ENCODE measurements around the gene EDEM1. TPM values are rescaled to one million over a fixed set of nuclear protein-coding genes. Genes with fewer than 3 reads are reported as not detected.
A peak's percentile ranks its signal among the peaks of the same experiment; 100 is the strongest.

The EDEM1 gene
- total RNA-seq, 1 experiment from 2014 or later = 51.3 TPM

DNA sequence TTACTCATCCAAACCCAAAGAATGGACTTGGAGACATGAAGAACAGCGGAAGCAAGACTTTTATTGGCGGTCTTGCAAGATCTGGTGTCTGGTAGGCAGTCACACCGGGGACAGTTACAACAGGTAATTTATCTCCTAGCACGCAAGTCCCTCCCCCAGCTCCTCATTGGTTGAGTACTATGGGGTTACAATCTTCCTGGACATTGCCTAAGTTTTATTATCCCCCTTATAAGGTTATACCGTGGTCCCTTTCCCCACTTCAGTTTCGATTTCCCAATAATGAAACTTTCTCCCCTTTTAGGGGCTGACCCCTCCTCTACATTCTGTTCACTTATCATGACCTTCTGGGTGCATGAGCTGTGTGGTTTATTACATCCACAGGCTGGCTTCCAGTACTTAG is 46.7 kb upstream of the EDEM1 start:
- no peak overlapping the region for H3K4me3 ChIP-seq (ENCODE audit: low read depth, low read length)
- no peak overlapping the region for H3K4me3 Mint-ChIP-seq (ENCODE audit: unreplicated experiment)
- no peaks in the 10 kb centered on the region for H3K27me3 ChIP-seq (replicated peaks; ENCODE audit: control insufficient read depth, insufficient read depth, low read length)
- no TSS peak for BruUV-seq (replicated peaks)
- no peaks in the 10 kb centered on the region for H3K9me3 Mint-ChIP-seq (ENCODE audit: unreplicated experiment)
- intact Hi-C loops (cut with micrococcal nuclease; ENCODE audit: unreplicated experiment) = no loop called here
- H3K9me3 ChIP-seq = no peaks in the 10 kb centered on the region
- peaks cover 35% of the 10 kb centered on the region for H3K4me1 ChIP-seq
- POLR2A ChIA-PET = no interaction called here
- peaks cover 17% of the 10 kb centered on the region for H3K36me3 Mint-ChIP-seq (ENCODE audit: insufficient read depth, unreplicated experiment)
- H3K27me3 Mint-ChIP-seq (ENCODE audit: insufficient read depth, unreplicated experiment) = no peaks in the 10 kb centered on the region
- no peaks in the 10 kb centered on the region for H3K36me3 ChIP-seq (ENCODE audit: control insufficient read depth, insufficient read depth, low read length)
- CTCF ChIA-PET = no interaction called here
- H3K4me1 Mint-ChIP-seq (ENCODE audit: low read depth, unreplicated experiment) = peaks cover 36% of the 10 kb centered on the region
- no peak for DNase-seq
- no peak for TF ChIP-seq CTCF (IDR thresholded peaks at IDR 0.05; ENCODE audit: insufficient read depth in 1 of 2, low read depth in 1 of 2, low read length in 1 of 2, severe bottlenecking in 1 of 2, unreplicated experiment in 1 of 2)
- peak overlapping the region; percentile 30 for H3K27ac Mint-ChIP-seq (ENCODE audit: unreplicated experiment)

DNA sequence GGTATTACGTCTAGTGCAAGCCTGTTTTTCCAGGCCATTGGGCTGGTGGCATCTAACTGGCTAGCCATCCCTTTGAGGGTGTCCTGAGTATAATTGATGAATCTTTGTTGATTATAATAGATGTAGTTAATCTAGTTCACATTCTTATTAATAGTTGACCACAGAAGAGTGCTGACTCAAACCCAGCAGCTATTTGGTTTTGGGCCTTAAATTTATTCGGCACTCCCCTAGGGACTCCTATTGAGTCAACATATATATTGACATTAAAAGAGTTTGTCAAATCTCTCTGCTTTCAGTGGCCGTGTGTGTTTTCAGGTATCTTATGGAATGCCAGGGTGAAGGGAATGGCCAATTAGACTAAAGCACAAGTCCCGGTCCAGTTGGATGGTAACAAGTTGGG is 45.7 kb upstream of the EDEM1 start:
- peaks cover 38% of the 10 kb centered on the region for H3K4me1 Mint-ChIP-seq (ENCODE audit: low read depth, unreplicated experiment)
- no peaks in the 10 kb centered on the region for H3K27me3 ChIP-seq (replicated peaks; ENCODE audit: control insufficient read depth, insufficient read depth, low read length)
- no peaks in the 10 kb centered on the region for H3K9me3 Mint-ChIP-seq (ENCODE audit: unreplicated experiment)
- intact Hi-C loops (cut with micrococcal nuclease; ENCODE audit: unreplicated experiment) = no loop called here
- H3K36me3 Mint-ChIP-seq (ENCODE audit: insufficient read depth, unreplicated experiment) = peaks cover 17% of the 10 kb centered on the region
- H3K9me3 ChIP-seq = no peaks in the 10 kb centered on the region
- no peak for DNase-seq
- H3K4me3 ChIP-seq (ENCODE audit: low read depth, low read length) = no peak overlapping the region
- H3K4me1 ChIP-seq = peaks cover 35% of the 10 kb centered on the region
- no peak overlapping the region for H3K27ac Mint-ChIP-seq (ENCODE audit: unreplicated experiment)
- H3K27me3 Mint-ChIP-seq (ENCODE audit: insufficient read depth, unreplicated experiment) = no peaks in the 10 kb centered on the region
- ChIA-PET CTCF (no interaction called here), POLR2A (no interaction called here)
- no TSS peak for BruUV-seq (replicated peaks)
- TF ChIP-seq CTCF (IDR thresholded peaks at IDR 0.05; ENCODE audit: insufficient read depth in 1 of 2, low read depth in 1 of 2, low read length in 1 of 2, severe bottlenecking in 1 of 2, unreplicated experiment in 1 of 2) = no peak
- H3K36me3 ChIP-seq (ENCODE audit: control insufficient read depth, insufficient read depth, low read length) = no peaks in the 10 kb centered on the region
- H3K4me3 Mint-ChIP-seq (ENCODE audit: unreplicated experiment) = no peak overlapping the region

GRCh38 chr3:5143464-5143863 is 44.0 kb upstream of the EDEM1 start:
- no TSS peak for BruUV-seq (replicated peaks)
- peaks cover 30% of the 10 kb centered on the region for H3K36me3 Mint-ChIP-seq (ENCODE audit: insufficient read depth, unreplicated experiment)

More at GRCh38 chr3:5143464-5143863, 44.0 kb upstream of the EDEM1 start:
- Histone ChIP-seq H3K4me1 (peaks cover 25% of the 10 kb centered on the region), H3K36me3 (ENCODE audit: control insufficient read depth, insufficient read depth, low read length) (no peaks in the 10 kb centered on the region), H3K9me3 (no peaks in the 10 kb centered on the region), H3K27me3 (replicated peaks; ENCODE audit: control insufficient read depth, insufficient read depth, low read length) (no peaks in the 10 kb centered on the region), H3K4me3 (ENCODE audit: low read depth, low read length) (no peak overlapping the region)
- H3K27me3 Mint-ChIP-seq (ENCODE audit: insufficient read depth, unreplicated experiment) = no peaks in the 10 kb centered on the region
- H3K4me3 Mint-ChIP-seq (ENCODE audit: unreplicated experiment) = no peak overlapping the region
- TF ChIP-seq CTCF (IDR thresholded peaks at IDR 0.05; ENCODE audit: insufficient read depth in 1 of 2, low read depth in 1 of 2, low read length in 1 of 2, severe bottlenecking in 1 of 2, unreplicated experiment in 1 of 2) = no peak
- no peak overlapping the region for H3K27ac Mint-ChIP-seq (ENCODE audit: unreplicated experiment)
- peaks cover 31% of the 10 kb centered on the region for H3K4me1 Mint-ChIP-seq (ENCODE audit: low read depth, unreplicated experiment)
- DNase-seq = no peak
- intact Hi-C loops (cut with micrococcal nuclease; ENCODE audit: unreplicated experiment) = no loop called here
- ChIA-PET CTCF (no interaction called here), POLR2A (no interaction called here)
- H3K9me3 Mint-ChIP-seq (ENCODE audit: unreplicated experiment) = peaks cover 10% of the 10 kb centered on the region

Data from Caco-2 (cell line).